ENCODE results near the gene CDK5R1.

CDK5R1 gene

GRCh38 chr17:32471652-32472051, 15.1 kb upstream of the CDK5R1 start:
- no peak for DNase-seq (ENCODE audit: low read depth)

DNA sequence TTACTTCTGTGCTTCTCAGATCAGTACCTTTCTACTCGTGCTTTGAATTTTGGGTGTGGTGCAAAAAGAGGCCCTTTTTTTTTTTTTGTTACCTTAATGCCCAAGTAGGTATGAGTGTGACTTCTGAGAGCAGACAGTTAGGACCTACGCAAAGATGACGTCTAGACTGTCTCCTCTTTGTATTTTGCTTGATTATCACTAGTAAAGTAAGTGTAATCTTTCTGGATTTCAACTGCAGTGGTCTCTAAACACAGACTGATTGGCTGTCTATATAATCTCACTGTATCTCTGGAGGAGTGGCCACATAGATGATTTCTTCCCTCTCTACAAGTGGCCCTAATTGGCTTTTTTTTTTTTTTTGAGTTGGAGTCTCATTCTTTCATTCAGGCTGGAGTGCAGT, 11.5 kb upstream of the CDK5R1 start:
- no peak for DNase-seq (ENCODE audit: low read depth)

- no peak for DNase-seq (ENCODE audit: low read depth)
Observed at GRCh38 chr17:32477220-32477619, 9.6 kb upstream of the CDK5R1 start.

DNA sequence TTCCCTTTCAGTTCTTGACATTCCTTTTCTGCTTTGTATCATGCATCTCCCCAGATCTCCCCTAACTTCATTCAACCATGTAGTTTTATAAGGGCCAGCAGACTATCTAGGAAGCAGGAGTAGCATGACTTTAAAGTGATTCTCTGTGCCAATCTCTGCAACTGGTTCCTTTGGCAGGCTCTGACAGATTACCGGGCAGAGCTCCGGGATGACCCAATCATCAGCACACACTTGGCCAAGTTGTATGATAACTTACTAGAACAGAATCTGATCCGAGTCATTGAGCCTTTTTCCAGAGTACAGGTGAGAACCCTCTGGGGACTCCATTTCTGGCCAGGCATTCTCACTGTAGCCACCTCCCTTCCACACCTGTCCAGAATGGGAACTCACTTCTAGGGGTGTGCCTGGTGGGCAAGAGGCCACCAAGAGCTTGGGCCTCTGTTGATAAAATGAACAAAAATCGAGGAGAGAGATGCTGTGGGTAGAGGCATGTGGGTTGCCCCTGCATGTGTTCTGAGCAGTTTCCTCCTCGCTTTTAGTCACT, 7.6 kb upstream of the CDK5R1 start:
- DNase-seq (ENCODE audit: low read depth) = no peak

GRCh38 chr17:32481193-32481592, 5.6 kb upstream of the CDK5R1 start:
- no peak for DNase-seq (ENCODE audit: low read depth)

GRCh38 chr17:32482568-32483320, 4.0 kb upstream of the CDK5R1 start:
- DNase-seq (ENCODE audit: low read depth) = no peak

- no peak for DNase-seq (ENCODE audit: low read depth)
Observed at GRCh38 chr17:32483451-32484019, 3.3 kb upstream of the CDK5R1 start.

- no peak for DNase-seq (ENCODE audit: low read depth)
Observed at GRCh38 chr17:32484041-32484461, 2.7 kb upstream of the CDK5R1 start.

DNA sequence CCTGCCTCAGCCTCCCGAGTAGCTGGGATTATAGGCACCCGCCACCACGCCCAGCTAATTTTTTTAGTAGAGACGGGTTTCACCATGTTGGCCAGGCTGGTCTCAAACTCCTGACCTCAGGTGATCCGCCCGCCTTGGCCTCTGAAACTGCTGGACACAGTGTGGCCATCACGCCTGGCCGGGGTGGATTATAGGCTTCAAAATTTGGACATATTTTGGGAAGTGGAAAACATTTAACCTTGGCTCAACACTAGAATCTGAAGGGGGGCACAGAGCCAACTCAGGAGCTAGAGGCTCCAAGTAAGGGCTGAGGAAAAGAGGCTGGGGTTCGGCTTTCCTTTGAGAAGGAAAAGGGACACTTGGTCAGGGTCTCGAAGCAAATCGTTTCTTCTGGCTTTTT, 2.2 kb upstream of the CDK5R1 start:
- no peak for DNase-seq (ENCODE audit: low read depth)

DNA sequence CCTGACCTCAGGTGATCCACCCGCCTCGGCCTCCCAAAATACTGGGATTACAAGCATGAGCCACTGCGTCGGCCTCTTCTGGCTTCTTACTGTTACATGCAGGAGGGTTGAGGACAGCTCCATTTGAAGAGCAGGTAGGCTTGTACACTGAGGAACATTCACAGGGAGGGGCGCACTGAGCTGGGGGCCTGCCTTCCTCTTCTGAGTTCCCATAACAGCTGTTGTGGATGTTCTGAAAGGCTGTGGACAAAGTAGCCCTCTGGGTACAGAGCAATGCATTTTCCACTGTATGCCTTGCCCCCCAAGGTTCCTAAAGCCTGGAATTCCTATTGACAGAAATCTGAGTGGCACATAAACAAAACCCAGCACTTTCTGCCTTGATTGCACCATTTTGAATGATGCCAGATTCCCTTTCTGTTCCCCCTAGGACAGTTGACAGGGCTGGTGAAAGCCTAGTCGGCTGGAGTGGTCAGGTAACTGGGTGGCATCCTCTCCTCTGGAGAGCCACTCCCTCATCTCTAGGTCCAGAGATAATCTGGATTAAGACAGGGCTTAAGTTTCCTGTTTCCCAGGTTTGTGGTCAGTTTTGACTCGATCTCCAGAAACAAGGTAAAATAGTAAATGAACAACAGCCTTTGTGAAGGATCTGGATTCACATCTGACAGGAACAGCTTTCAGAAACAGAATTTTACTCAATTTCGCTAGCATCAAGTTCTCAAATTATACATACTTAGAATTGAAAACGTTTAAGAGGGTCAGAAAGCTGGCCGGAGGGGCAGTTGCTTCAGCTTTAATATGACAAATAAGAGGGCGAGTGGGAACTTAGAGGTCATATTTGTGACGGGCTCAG, 1.3 kb upstream of the CDK5R1 start:
- DNase-seq (ENCODE audit: low read depth) = no peak

DNA sequence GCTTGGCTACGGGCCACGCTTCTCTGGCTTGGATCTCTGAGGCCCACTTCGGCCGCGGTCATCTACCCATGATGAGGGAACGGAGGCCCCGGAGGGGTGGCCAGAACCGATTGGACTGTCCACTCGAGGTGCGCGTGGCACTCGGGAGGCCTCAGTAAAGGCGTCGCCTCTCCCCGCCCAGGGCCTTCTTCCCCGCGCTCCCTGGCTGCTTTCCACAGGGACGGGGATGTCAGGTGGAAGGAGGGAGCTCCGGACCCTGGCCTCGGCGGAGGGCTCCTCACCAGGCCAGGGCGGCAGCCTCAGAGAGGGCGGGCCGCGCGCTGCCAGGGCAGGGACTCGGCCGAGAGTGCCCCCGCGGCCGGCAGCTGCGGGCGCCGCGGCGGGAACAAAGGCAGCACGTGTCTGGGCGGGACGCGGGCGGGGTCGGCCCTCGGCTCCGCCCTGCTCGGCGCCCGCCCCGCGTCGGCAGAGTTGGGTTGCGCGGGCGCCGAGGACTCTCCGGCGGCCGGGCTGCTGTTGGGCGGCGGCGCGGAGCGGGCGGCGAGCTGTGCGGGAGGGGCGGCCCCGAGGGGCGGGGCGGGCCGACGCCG, 587 bp upstream of the CDK5R1 start:
- peak; percentile 36 for DNase-seq (ENCODE audit: low read depth)

DNA sequence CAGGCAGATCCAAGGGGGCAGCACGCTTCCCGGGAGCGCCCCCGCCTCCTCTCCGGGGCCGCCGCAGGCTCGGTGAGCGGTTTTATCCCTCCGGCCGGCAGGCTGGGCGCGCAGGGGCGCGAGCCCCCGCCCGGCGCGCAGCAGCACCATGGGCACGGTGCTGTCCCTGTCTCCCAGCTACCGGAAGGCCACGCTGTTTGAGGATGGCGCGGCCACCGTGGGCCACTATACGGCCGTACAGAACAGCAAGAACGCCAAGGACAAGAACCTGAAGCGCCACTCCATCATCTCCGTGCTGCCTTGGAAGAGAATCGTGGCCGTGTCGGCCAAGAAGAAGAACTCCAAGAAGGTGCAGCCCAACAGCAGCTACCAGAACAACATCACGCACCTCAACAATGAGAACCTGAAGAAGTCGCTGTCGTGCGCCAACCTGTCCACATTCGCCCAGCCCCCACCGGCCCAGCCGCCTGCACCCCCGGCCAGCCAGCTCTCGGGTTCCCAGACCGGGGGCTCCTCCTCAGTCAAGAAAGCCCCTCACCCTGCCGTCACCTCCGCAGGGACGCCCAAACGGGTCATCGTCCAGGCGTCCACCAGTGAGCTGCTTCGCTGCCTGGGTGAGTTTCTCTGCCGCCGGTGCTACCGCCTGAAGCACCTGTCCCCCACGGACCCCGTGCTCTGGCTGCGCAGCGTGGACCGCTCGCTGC, 832 bp downstream of the CDK5R1 start:
- no peak for DNase-seq (ENCODE audit: low read depth)

DNA sequence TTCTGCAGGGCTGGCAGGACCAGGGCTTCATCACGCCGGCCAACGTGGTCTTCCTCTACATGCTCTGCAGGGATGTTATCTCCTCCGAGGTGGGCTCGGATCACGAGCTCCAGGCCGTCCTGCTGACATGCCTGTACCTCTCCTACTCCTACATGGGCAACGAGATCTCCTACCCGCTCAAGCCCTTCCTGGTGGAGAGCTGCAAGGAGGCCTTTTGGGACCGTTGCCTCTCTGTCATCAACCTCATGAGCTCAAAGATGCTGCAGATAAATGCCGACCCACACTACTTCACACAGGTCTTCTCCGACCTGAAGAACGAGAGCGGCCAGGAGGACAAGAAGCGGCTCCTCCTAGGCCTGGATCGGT, 1.4 kb downstream of the CDK5R1 start:
- DNase-seq (ENCODE audit: low read depth) = no peak

GRCh38 chr17:32488604-32489180, 1.9 kb downstream of the CDK5R1 start:
- DNase-seq (ENCODE audit: low read depth) = no peak

DNA sequence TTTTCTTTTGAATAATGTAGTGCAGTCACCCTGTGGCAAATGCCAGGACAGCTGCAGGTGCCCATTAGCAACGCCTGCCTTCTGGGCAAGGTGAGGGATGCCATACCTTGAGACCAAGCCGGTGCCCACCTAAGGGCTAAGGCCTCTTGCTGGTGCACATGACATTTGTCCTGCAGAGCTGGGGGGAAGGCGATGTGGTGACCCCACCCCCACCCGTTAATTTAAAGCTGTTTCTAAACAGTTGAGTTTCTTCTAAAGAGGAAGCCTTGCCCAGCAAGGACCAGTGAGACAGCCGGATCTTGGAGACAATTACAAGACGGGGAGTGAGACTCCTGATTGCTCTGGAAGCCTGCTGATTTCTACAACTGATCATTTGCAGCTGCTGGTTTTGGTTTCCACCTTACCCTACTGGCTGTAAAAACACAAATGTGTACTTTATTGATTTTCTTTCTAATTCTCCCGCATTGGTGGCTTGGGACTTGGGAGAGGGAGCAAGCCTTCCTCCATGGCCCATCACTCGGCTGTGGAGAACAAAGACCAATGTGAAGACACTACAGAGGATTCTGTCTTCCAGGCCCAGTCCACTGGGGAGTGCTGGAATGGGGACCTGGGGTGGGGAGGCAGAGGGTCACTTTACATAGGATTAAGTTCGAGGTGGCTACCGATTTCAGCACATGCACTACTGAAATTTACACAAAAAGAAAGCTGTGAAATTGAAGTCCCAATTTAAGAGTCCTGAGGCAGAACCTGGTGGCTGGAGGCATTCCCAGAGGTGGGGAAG, 2.7 kb downstream of the CDK5R1 start:
- DNase-seq (ENCODE audit: low read depth) = no peak

- DNase-seq (ENCODE audit: low read depth) = no peak
Observed at GRCh38 chr17:32490101-32490482, 3.3 kb downstream of the CDK5R1 start.

GRCh38 chr17:32491371-32492263, 4.8 kb downstream of the CDK5R1 start:
- no peak for DNase-seq (ENCODE audit: low read depth)

- no peak for DNase-seq (ENCODE audit: low read depth)
Observed at GRCh38 chr17:32492264-32492589, 5.4 kb downstream of the CDK5R1 start.

- no peak for DNase-seq (ENCODE audit: low read depth)
Observed at GRCh38 chr17:32492648-32493289, 6.0 kb downstream of the CDK5R1 start.

Measured in stimulated activated CD8-positive, alpha-beta memory T cell treated with anti-CD3 and anti-CD28 coated beads, Interleukin-12 subunit alpha, Interleukin-12 subunit beta, amount 100 ng/mL, for 1 hour (primary cell).